ENCODE data around the gene TXNDC11.
A peak's percentile ranks its signal among the peaks of the same experiment; 100 is the strongest.

The TXNDC11 gene

GRCh38 chr16:11672206-11673090 lies 70.2 kb downstream of the TXNDC11 start:
- DNase-seq, result no peak

GRCh38 chr16:11671676-11672075 lies 71.0 kb downstream of the TXNDC11 start:
- no peak for DNase-seq

DNA sequence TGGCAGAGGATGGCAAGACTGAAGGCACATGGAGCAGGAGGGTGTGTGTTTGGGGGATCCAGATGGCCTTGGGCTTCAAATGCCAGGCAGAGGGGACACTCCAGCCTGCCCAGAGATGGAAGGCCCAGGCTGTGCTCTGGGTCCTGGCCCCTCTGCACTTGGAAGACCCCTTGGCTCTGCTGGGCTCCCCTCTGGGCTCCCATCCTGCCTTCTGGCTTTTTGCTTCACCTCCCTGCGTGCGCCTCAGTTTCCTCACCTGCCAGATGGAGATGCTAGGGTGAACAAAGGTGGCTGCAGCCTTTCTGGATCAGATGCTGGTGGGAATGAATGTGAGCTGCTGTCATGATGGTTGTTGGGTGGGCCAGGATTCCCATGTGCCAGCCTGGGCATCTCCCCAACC lies 71.4 kb downstream of the TXNDC11 start:
- no peak for DNase-seq

DNA sequence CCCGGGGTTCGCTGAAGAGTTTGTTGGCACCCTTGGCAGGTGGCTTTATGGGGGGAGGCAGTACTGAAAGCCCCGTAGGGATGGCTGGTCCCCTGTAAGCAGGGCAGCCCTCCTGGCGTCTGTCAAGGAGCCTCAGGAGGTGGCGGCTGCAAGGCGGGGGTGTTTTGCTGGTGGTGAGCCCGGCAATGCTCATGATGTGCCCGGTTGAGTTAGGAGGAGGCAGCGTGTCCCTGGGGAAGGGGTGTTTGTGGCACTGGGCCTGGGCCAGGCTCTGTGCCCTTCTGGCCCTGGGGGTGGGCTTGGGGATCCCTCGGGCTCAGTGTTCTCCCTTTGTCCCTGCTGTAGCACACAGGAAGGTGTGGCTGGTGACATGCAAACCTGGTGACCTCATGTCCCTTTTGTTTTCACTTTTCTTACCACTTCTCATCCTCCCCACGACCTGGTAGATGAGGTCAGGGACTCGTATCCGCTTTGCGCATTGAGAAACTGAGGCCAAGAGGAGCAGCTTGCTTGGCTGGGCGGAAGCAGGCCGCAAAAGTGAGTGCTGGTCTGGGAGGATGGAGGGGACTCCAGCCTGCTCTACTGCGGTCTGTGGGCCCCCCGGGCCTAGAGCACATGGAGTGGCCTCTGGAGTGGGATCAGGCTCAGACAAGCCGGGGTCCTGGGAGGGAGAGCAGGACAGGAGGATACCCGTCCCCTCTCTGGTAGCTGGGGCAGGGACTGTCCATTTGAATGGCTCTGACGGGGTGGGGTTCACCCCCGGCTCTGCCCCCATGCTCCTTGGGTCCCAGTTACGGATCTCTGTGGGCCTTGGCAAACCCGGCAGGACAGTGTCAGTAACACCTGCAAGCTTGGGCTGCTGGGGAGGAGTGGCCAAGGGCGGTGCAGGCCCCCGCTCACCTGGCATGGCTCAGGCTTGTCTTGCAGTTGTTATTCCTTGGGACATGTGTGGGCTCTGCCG lies 72.2 kb downstream of the TXNDC11 start:
- no peak for DNase-seq

DNA sequence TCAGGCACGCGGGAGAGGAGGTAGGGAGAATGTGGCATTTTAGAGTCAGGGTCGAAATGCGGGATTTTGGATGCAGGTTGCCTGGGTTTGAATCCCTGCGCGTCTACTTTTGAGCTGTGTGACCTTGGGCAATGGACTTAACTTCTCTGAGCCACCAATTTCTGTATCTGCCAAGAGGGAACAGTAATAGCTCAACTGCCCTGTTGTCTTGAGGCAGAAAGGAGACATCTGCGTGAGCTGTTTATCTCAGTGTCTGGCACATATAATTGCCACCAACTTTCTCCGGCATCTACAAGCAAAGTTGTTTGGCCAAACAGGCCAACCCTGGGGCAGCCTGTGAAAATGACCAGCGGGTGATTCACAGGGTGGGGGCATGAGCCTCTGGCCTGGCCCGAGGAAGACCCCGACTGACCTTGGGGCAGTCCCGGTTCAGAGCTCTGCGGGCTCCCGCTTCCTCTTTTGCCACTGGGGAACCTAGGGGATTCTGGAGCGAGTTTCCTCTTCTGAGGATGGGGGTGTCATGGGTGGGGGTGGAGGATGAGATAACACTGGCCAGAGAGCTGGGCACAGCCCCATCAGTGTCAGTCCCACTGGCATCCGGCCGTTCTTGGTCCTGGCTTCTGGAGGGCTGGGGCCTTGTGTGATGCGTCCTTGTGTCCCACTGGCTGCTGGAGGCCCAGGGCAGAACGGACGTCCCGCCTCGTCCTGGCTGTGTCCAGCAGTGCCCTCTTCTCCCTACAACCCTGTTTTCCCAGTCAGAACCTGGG lies 73.1 kb downstream of the TXNDC11 start:
- DNase-seq, result no peak

DNA sequence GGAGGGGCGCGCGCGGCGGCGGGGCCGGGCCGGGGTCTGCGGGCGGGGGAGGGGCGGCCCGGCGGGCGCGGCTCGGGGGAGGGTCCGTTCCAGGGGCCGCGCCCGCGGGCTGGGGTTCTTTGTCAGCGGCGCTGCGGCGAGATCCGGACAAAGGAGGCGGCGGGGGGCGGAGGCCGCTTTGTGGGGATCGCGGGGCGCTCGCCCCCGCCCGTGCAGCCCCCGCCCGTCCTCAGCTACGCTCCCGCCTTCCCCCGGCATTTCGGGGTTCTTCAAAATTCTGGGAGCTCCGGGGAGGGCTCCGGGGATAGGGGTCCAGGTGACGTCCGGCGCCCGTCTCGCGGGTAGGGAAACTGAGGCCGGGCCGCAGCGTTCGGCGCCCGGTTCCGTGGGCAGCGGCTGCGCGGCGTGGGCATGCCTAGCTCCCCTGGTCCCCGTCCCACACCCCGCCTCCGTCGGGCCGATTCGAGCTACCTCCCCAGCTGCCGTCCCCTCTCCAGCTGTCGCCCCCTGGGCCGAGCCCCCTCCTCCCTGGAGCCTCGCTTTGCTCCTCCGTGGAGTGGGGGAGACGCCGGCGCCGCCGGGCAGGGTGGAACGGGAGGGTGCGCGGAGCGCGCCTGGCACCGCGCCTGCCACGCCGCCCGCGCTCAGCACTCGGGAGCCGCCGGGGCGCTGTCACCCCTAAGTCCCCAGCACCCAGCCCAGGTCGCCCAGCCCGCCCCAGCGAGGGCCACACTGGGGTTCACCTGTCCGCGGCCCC lies 73.9 kb downstream of the TXNDC11 start:
- no peak for DNase-seq

GRCh38 chr16:11667824-11668622 lies 74.6 kb downstream of the TXNDC11 start, which contains the start of gene SNN:
TSS of gene SNN (plus strand) at chr16:11668455. CDS start at chr16:11676060, 7,605 bp downstream.
- DNase-seq, result peak; percentile 86

- no peak for DNase-seq
These were observed 75.3 kb downstream of the TXNDC11 start for GRCh38 chr16:11667221-11667823.

- no peak for DNase-seq
These were observed 76.3 kb downstream of the TXNDC11 start for GRCh38 chr16:11666103-11667055.

GRCh38 chr16:11665071-11665491 lies 77.6 kb downstream of the TXNDC11 start:
- peak; percentile 32 for DNase-seq

DNA sequence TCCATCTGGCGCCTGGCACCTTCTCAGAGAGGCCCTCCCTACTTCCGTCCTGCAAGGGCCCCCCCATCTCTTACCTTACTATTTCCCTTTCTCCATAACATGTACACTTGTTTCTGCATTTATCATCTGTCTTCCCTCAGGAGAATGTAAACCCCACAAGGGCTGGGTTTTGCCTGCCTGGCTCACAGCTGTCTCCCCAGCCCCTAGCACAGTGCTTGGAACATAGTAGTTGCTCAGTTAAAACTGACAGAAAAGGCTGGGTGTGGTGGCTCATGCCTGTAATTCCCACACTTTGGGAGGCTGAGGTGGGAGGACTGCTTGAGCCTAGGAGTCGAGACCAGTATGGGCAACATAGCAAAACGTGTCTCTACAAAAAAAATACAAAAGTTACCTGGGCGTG lies 80.1 kb downstream of the TXNDC11 start:
- DNase-seq, result no peak

GRCh38 chr16:11660565-11660964 lies 82.1 kb downstream of the TXNDC11 start:
- DNase-seq, result no peak

GRCh38 chr16:11658896-11659708 lies 83.6 kb downstream of the TXNDC11 start:
- DNase-seq, result peak; percentile 58

- DNase-seq, result no peak
These were observed 85.1 kb downstream of the TXNDC11 start for GRCh38 chr16:11657556-11657955.

- DNase-seq, result no peak
These were observed 87.0 kb downstream of the TXNDC11 start for GRCh38 chr16:11655655-11656054.

DNA sequence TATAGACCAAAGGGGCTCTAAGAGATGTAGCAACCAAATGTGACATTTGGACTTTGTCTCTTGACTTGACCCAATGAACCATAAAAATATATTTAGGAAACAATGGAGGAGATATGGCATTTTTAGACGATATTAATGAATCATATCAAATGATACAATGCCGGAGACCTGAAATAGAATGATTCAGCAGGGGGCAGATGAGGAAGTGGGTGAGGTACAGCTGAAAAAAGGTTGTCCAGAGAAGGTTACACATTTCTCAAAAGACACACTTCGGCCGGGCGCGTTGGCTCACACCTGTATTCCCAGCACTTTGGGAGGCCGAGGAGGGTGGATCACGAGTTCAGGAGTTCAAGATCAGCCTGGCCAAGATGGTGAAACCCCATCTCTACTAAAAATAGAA lies 90.9 kb downstream of the TXNDC11 start:
- no peak for DNase-seq

DNA sequence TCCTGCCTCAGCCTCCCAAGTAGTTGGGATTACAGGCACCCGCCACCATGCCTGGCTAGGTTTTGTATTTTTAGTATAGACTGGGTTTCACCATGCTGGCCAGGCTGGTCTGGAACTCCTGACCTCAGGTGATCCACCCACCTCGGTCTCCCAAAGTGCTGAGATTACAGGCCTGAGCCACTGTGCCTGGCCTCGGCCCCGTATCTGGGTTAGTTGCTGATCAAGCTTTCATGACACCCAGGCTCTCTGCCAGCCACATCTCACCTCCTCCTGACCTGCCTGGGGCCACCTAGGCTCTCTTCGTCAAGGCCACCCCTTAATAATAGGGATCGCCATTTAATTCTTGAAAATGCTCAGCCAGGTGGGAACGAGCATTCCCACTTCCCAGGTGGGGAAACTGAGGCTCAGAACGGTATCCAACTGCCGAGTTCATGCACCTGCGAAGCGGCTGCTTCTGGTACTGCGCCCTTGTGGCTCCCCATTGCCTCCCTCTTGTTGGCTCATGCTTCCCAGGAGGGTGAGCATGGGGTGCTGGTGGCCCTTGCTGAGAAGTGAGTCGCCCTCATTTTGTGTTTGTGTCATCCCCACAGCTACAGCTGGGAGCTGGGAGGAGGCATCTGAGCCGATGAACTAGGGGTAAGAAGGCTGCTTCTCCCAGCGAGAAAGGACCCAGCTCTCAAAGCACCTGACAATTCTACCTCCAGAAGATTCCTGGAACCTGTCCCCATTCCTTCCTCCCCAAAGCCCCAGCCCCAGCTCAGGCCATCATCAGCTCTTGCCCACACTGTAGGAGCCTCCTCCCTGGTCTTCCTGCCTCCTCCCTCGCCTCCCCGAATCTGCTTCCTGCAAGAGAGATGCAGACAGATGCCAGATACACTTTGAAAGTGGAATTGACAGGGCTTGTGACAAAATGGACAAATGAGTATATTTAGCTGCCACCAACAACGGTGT lies 91.7 kb downstream of the TXNDC11 start:
- DNase-seq, result no peak

Data from NCI-H1436 (cell line).